Epithelial cell of prostate (primary cell): ENCODE data around the gene CEP83.

Source experiments
- DNase-seq: peaks from one replicate; pipeline ENCODE4 v3.0.0-alpha.2; 2011; ENCODE audit warnings: low read depth, low spot score
- H3K27ac ChIP-seq: fragments of 450-650 bp; 2 replicates; pipeline ENCODE4 v1.5.1; 2017; ENCODE audit warnings: mild to moderate bottlenecking

The CEP83 gene

DNA sequence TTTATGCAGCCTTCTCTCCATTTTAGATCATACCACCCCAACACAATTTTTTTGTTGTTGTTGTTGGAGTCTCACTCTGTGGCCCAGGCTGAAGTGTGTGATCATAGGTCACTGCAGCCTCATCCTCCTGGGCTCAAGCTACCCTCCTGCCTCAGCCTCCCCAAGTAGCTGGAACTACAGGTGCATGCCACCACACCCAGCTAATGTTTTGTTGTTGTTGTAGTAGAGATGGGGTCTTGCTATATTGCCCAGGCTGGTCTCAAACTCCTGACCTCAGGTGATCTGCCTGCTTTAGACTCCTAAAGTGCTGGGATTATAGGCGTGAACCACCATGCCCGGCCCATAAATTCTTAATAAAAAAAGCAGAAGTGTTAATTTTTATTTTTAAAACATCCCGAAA is 199.7 kb downstream of the CEP83 start:
- no peak overlapping the region for H3K27ac ChIP-seq
- no peak for DNase-seq

DNA sequence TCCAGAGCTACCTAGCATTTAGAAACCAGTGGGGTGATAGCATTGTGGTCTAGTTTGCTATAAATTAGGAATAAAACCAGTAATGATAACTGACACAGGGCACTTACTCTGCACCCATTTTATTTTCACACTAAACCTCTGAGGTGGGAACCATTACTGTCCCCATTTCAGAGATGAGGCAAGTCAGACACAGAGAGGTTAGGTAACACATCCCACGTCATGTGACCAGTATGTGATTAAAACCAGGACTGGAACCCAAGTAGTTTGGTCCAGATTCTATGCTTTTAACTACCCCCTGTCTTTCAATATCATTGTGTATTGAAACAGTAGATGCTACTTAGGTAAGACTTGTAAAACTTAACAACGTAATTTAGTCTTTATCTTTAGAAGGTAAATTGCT is 201.1 kb downstream of the CEP83 start:
- H3K27ac ChIP-seq, result no peak overlapping the region
- DNase-seq, result no peak
